ENCODE measurements around the gene CEP192.

DNA sequence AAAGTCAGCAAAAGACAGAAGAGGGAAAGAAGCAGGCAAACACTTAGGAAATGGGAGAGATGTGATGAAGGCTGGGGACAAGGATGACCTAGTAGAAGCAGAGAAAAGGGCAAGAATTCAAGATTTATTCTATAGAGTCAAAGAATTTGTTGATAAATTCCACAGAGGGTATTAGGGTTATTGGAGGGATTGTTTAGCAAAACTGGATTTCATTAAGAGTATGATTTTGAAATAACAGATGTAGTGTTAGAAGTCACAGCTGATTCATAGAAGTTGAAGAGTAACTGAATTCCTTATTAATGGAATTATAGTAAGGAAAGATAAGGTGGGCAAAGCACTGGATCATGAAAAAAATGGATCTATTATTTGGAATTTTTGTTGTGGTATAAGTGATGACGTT lies 48.6 kb downstream of the CEP192 start:
- TF ChIP-seq POLR2A (IDR thresholded peaks at IDR 0.05) (no peak), POLR2AphosphoS5 (IDR thresholded peaks at IDR 0.05) (no peak)
- TF ChIP-seq, protein P1, sequence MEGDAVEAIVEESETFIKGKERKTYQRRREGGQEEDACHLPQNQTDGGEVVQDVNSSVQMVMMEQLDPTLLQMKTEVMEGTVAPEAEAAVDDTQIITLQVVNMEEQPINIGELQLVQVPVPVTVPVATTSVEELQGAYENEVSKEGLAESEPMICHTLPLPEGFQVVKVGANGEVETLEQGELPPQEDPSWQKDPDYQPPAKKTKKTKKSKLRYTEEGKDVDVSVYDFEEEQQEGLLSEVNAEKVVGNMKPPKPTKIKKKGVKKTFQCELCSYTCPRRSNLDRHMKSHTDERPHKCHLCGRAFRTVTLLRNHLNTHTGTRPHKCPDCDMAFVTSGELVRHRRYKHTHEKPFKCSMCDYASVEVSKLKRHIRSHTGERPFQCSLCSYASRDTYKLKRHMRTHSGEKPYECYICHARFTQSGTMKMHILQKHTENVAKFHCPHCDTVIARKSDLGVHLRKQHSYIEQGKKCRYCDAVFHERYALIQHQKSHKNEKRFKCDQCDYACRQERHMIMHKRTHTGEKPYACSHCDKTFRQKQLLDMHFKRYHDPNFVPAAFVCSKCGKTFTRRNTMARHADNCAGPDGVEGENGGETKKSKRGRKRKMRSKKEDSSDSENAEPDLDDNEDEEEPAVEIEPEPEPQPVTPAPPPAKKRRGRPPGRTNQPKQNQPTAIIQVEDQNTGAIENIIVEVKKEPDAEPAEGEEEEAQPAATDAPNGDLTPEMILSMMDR (IDR thresholded peaks at IDR 0.05): no peak
